ENCODE results near the gene MRTO4. TPM values are rescaled to one million over a fixed set of nuclear protein-coding genes. Genes with fewer than 3 reads are reported as not detected.

The MRTO4 gene
- total RNA-seq, 1 experiment from 2014 or later, result 54.6 TPM

- DNase-seq (ENCODE audit: low spot score) (no peak), ATAC-seq (no peak)
- Mint-ChIP-seq H3K27ac (no peak overlapping the region), H3K9me3 (no peaks in the 10 kb centered on the region), H3K36me3 (peaks cover 81% of the 10 kb centered on the region), H3K4me1 (no peaks in the 10 kb centered on the region), H3K27me3 (ENCODE audit: low read depth) (no peaks in the 10 kb centered on the region), H3K4me3 (no peak overlapping the region)
- POLR2A ChIA-PET, result no interaction called here
- CTCF ChIA-PET, result no interaction called here
- no peak for TF ChIP-seq FOXP1 (CRISPR knock-in tag; IDR thresholded peaks at IDR 0.05; ENCODE audit: borderline replicate concordance)
- TF ChIP-seq SP1 (CRISPR knock-in tag; conservative IDR thresholded peaks at IDR 0.05), result no peak
- no peak for TF ChIP-seq ZNF281 (CRISPR knock-in tag; IDR thresholded peaks at IDR 0.05)
- TF ChIP-seq ZNF232 (CRISPR knock-in tag; IDR thresholded peaks at IDR 0.05), result no peak
- TF ChIP-seq E2F4 (CRISPR knock-in tag; IDR thresholded peaks at IDR 0.05; ENCODE audit: borderline replicate concordance, low read depth), result no peak
- TF ChIP-seq ZBTB21 (CRISPR knock-in tag; IDR thresholded peaks at IDR 0.05; ENCODE audit: borderline replicate concordance), result no peak
- no peak for TF ChIP-seq ARID4B (CRISPR knock-in tag; IDR thresholded peaks at IDR 0.05; ENCODE audit: borderline replicate concordance)
- no peak for TF ChIP-seq ATF2 (CRISPR knock-in tag; IDR thresholded peaks at IDR 0.05; ENCODE audit: borderline replicate concordance, low read depth)
- TF ChIP-seq ELF4 (CRISPR knock-in tag; IDR thresholded peaks at IDR 0.05; ENCODE audit: low read depth), result no peak
- no peak for TF ChIP-seq CREM (CRISPR knock-in tag; IDR thresholded peaks at IDR 0.05)
- no peak for TF ChIP-seq TP53 (CRISPR knock-in tag; IDR thresholded peaks at IDR 0.05)
- TF ChIP-seq CREB1 (CRISPR knock-in tag; IDR thresholded peaks at IDR 0.05), result no peak
- no peak for TF ChIP-seq AFF4 (CRISPR knock-in tag; IDR thresholded peaks at IDR 0.05; ENCODE audit: borderline replicate concordance)
- no peak for TF ChIP-seq ZNF532 (CRISPR knock-in tag; IDR thresholded peaks at IDR 0.05; ENCODE audit: borderline replicate concordance)
- no peak for TF ChIP-seq AR (CRISPR knock-in tag; IDR thresholded peaks at IDR 0.05)
These were observed 21.7 kb upstream of the MRTO4 start for GRCh38 chr1:19229828-19230325.
